Panc1 (cell line): ENCODE results near the gene KIF17.

Experiments
- POLR2AphosphoS5 ChIP-seq: IDR thresholded peaks from 2 replicates; pipeline ENCODE4 v1.6.1; 2012; ENCODE audit warnings: mild to moderate bottlenecking, low read depth, low read length, moderate library complexity
- TF ChIP-seq, protein P1 (sequence below): fragments of 450-650 bp; IDR thresholded peaks from 2 replicates; pipeline ENCODE4 v1.5.1; 2017; ENCODE audit warnings: mild to moderate bottlenecking
- TF ChIP-seq, protein P2 (sequence below), 2 experiments: IDR thresholded peaks; 2 replicates each; pipeline ENCODE4 v1.6.1; 2011 to 2012; ENCODE audit warnings: low read depth in 2 of 2, control low read depth in 1 of 2, low read length in 1 of 2, mild to moderate bottlenecking in 1 of 2, moderate library complexity in 1 of 2; ENCODE audit not compliant: insufficient read depth in 1 of 2

DNA sequence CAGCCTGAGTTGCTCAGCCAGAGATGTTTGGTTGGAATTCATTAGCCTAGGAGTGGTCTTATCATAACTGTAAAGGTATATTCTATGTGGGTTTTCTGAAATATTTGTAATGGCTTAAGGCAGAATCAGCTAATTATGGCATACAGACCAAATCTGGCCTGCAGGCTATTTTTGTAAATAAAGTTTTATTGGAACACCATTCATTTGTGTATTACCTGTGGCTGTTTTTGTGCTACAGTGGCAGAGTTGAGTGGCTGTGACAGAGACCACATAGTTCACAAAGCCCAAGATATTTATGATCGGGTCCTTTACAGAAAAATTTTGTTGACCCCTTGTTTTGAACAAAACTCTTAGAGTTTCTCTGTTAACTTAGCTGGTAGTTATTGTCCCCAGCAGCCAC lies 49.2 kb downstream of the KIF17 start:
- TF ChIP-seq, protein P1, sequence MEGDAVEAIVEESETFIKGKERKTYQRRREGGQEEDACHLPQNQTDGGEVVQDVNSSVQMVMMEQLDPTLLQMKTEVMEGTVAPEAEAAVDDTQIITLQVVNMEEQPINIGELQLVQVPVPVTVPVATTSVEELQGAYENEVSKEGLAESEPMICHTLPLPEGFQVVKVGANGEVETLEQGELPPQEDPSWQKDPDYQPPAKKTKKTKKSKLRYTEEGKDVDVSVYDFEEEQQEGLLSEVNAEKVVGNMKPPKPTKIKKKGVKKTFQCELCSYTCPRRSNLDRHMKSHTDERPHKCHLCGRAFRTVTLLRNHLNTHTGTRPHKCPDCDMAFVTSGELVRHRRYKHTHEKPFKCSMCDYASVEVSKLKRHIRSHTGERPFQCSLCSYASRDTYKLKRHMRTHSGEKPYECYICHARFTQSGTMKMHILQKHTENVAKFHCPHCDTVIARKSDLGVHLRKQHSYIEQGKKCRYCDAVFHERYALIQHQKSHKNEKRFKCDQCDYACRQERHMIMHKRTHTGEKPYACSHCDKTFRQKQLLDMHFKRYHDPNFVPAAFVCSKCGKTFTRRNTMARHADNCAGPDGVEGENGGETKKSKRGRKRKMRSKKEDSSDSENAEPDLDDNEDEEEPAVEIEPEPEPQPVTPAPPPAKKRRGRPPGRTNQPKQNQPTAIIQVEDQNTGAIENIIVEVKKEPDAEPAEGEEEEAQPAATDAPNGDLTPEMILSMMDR = no peak
- TF ChIP-seq POLR2AphosphoS5 = no peak
- TF ChIP-seq, protein P2, sequence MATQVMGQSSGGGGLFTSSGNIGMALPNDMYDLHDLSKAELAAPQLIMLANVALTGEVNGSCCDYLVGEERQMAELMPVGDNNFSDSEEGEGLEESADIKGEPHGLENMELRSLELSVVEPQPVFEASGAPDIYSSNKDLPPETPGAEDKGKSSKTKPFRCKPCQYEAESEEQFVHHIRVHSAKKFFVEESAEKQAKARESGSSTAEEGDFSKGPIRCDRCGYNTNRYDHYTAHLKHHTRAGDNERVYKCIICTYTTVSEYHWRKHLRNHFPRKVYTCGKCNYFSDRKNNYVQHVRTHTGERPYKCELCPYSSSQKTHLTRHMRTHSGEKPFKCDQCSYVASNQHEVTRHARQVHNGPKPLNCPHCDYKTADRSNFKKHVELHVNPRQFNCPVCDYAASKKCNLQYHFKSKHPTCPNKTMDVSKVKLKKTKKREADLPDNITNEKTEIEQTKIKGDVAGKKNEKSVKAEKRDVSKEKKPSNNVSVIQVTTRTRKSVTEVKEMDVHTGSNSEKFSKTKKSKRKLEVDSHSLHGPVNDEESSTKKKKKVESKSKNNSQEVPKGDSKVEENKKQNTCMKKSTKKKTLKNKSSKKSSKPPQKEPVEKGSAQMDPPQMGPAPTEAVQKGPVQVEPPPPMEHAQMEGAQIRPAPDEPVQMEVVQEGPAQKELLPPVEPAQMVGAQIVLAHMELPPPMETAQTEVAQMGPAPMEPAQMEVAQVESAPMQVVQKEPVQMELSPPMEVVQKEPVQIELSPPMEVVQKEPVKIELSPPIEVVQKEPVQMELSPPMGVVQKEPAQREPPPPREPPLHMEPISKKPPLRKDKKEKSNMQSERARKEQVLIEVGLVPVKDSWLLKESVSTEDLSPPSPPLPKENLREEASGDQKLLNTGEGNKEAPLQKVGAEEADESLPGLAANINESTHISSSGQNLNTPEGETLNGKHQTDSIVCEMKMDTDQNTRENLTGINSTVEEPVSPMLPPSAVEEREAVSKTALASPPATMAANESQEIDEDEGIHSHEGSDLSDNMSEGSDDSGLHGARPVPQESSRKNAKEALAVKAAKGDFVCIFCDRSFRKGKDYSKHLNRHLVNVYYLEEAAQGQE (IDR thresholded peaks at IDR 0.05; ENCODE audit: insufficient read depth in 1 of 2, low read depth in 2 of 2, low read length in 1 of 2) = no peak
